Measurements from ENCODE around the gene PLEKHG3.

PLEKHG3 gene

DNA sequence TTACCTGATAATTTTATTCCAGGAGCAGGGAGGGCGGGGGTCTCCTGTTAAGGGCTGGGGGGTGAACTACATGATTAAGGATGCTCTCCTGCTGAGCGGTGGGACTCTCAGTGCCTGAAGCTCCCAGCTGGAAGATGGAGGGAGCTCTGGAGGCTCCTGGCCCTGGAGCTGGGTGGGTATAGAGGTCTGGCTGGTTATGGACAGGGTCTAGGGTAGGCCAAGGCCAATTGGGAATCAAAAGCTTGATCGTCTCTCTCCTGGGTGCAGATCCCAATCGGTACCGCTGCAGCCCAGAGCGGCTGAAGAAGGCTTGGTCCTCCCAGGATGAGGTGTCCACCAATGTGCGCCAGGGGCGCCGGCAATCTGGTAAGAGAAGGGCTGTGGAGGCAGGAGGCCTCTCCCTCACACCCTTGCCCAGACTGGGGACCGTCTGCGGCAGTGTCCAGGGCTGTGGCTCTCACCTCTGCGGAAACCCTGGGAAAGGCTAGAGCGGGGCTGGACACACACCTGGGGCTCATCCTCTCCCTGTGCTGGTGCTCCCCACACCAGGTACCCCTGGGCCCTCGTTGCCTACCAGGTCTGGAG is 28.4 kb downstream of the PLEKHG3 start:
- DNase-seq (ENCODE audit: low read depth), result no peak
- H3K4me3 ChIP-seq (ENCODE audit: low read depth, low read length), result no peak overlapping the region
- no peak for TF ChIP-seq CTCF (IDR thresholded peaks at IDR 0.05; ENCODE audit: control insufficient read depth, extremely low read depth, insufficient read depth)

DNA sequence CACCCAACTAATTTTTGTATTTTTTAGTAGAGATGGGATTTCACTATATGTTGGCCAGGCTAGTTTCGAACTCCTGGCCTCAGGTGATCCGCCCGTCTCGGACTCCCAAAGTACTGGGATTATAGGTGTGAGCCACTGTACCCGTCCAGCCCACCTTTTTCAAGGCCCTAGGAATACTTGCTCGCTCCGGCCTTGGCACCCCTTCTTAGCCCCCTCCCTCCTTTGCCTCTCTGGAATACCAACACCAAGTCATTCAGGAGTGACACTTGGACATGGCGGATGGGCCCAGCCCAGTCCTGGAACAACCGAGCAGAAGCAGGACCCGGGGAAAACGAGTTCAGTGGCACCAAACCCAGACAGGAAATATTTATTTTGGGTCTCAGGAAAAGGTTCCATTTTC is 29.1 kb downstream of the PLEKHG3 start:
- TF ChIP-seq CTCF (IDR thresholded peaks at IDR 0.05; ENCODE audit: control insufficient read depth, extremely low read depth, insufficient read depth), result no peak
- no peak overlapping the region for H3K4me3 ChIP-seq (ENCODE audit: low read depth, low read length)
- DNase-seq (ENCODE audit: low read depth), result no peak

GRCh38 chr14:64733899-64734298 is 29.7 kb downstream of the PLEKHG3 start:
- TF ChIP-seq CTCF (IDR thresholded peaks at IDR 0.05; ENCODE audit: control insufficient read depth, extremely low read depth, insufficient read depth), result no peak
- H3K4me3 ChIP-seq (ENCODE audit: low read depth, low read length), result no peak overlapping the region
- no peak for DNase-seq (ENCODE audit: low read depth)

- DNase-seq (ENCODE audit: low read depth), result no peak
- no peak overlapping the region for H3K4me3 ChIP-seq (ENCODE audit: low read depth, low read length)
- no peak for TF ChIP-seq CTCF (IDR thresholded peaks at IDR 0.05; ENCODE audit: control insufficient read depth, extremely low read depth, insufficient read depth)
Measured at GRCh38 chr14:64734990-64735389, 30.8 kb downstream of the PLEKHG3 start.

GRCh38 chr14:64736271-64737169 is 32.3 kb downstream of the PLEKHG3 start:
- no peak for DNase-seq (ENCODE audit: low read depth)
- TF ChIP-seq CTCF (IDR thresholded peaks at IDR 0.05; ENCODE audit: control insufficient read depth, extremely low read depth, insufficient read depth), result no peak
- H3K4me3 ChIP-seq (ENCODE audit: low read depth, low read length), result no peak overlapping the region

DNA sequence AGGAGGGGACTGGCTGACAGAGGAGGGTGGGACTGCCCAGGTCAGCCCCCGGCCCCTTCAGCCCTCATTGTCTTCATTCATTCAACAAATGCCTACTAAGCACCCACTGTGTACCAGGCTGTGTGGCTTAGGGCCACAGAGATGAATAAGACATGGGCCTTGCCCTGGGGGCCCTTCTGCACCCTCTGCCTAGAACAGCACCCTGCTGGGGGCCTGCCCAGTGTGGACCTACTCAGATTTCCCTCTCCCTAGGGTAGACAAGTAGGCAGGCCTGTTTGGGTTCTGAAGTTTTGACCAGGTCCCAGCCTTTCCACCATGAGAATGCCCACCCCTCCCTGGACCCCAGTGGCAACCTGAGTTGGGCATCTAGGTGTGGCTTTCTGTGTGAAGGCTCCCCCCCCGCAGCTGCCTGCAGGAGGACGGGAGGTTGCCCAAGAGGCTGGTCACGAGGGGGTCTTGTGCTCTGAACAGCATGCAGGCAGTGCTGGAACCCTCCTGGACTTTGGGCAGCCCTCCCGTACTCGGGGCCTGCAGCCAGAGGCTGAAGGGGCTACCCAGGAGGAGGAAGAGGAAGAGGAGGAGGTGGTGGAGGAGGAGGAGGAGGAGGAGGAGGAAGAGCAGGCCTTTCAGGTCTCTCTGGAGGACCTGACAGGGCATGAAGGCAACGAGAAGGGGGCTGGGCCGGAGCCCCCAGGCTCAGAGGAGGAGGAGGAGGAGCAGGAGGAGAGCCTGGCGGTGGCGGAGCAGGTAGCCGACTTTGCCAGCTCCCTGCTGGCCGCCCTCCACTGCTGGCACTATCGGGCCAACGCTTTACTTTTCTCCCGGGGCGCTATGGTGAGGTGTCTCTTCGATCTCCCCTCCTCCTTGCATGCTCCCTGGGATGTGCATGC is 33.4 kb downstream of the PLEKHG3 start:
- no peak for DNase-seq (ENCODE audit: low read depth)
- no peak for TF ChIP-seq CTCF (IDR thresholded peaks at IDR 0.05; ENCODE audit: control insufficient read depth, extremely low read depth, insufficient read depth)
- H3K4me3 ChIP-seq (ENCODE audit: low read depth, low read length), result no peak overlapping the region

Data from LNCaP clone FGC (cell line).